ENCODE measurements around the gene RAB13.

Gene RAB13

DNA sequence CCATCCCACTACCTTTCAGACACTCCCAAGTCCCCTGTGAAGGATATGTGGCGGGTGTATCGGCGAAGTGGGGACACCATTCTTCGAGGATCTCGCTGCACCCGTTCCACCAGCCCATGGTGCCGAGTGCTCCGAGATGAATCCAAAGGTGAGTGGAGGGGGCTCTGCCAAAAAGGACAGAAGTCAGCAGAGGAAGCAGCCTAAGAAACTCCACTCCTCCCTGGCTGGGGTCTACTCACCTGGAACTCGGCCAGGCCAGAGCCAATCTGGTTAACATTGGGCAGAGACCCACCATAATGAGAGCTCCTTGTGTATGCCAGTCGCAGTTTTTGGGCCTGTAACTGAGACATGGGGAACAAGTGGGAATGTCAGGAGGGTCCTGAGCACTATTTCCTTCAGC, 31.3 kb downstream of the RAB13 start:
- DNase-seq: no peak

DNA sequence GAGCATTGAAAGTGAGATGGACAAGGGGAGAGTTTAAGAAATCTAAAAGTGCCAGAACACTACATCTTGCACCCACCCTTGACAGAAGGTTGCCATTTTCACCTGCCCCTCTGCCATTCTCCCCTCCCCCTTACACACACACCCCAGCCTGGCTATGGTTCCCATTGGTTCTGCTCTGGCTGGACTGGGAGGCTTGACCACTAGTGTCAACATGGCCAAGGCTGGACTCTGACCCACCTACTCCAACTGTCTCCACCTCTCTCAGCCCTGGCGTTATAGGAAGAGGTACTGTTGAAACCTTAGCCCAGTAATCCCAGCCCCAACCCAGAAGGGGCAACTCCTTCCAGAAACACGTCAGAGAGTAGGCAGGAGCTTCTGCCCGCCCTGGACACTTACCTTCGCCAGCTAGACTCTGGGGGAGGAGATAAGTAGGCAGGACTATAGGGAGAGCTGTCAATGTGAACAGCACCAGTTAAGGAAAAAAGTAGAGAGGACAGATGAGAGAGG, 32.2 kb downstream of the RAB13 start:
- no peak for DNase-seq

DNA sequence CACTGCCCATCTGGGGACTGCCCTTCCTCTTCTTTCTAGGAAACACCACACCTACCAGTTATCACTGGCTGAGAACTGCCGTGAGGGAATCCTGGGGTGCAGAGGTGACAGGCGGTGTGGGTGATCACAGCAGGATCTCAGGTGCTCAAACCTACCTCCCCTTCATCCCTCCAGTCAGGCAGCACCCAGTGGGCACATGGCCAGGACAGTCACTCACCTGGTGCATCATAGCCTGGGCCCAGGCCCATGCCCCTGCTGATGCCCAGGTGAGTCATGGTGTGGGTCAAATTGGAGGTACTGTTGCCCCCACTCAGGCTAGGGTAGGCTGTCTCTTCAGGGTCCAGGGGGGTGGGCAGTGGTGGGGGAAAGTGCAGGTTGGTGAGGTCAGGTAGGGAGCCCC, 34.3 kb downstream of the RAB13 start:
- DNase-seq: no peak

DNA sequence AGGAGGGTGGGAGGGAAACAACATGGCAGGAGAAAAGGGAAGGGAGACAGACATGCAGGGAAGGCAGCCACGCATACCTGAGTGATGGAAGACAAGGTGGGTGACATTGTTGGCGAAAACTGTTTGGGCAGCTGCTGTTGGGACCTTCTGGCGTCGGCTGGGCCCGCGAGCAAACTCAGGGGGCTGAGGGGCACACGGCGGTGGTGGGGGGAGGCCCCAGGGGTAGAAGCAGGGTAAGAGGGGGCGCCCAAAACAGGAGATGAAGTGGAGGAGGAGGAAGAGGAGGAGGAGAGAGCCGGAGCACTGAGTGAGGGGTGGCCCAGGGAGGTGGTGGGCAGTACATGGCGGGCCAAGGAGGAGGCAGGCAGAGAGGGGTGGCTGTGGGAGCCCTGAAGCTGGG, 35.0 kb downstream of the RAB13 start:
- DNase-seq: no peak

DNA sequence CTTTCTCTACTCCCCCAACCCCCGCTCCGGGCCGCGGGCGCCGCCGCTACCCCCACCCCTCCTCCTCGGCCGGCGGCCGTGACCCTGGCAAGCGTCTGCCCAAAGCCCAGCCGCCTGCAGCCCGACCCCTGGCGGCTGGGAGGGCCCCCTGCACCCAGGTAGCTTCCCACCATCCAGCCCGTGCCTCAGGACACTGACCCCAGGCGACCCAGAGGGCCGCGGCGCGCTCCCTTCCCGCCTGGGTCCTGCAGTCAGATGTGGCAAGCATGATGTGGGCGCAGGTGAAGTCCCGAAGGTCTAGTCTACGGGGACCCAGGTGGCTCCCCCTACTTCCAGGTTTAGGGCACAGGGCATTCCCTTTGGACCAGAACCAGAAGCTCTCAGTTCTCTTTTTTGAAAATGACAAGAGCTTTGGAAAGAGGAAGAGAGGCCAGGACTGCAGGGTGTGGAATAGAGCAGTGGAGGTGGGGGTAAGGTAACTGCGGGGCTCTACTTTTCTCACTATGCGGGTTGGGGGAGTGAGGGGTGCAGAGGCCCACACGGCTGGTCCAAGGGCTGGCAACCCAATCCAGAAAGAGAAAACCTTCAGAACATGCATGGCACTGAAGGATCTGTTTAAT, 39.4 kb downstream of the RAB13 start, which contains the start of gene DENND4B:
TSS of gene DENND4B (minus strand) at position 97 of the 620 bp plus-strand sequence. CDS start 2,344 bp downstream, outside the sequence.
- peak; percentile 90 for DNase-seq

GRCh38 chr1:153945795-153946621, 40.1 kb downstream of the RAB13 start:
- DNase-seq: peak; percentile 98

GRCh38 chr1:153945131-153945794, 40.9 kb downstream of the RAB13 start:
- DNase-seq: peak; percentile 88

DNA sequence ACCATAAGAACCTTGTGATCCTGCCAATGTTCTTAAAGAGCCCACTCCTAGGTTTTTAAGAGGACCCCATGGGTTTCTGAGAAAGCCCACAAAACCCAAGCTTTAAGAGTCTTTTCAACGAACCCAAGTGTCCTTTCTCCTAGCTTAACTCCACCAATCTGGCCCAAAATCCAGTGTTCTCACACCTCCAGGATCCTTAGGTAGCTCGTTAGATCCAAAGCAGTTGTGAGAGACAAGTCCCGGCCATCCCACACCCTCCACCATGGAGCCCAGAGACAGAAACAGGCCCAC, 41.4 kb downstream of the RAB13 start:
- no peak for DNase-seq

- DNase-seq: peak; percentile 85
These were observed 41.9 kb downstream of the RAB13 start for GRCh38 chr1:153944005-153944826.

DNA sequence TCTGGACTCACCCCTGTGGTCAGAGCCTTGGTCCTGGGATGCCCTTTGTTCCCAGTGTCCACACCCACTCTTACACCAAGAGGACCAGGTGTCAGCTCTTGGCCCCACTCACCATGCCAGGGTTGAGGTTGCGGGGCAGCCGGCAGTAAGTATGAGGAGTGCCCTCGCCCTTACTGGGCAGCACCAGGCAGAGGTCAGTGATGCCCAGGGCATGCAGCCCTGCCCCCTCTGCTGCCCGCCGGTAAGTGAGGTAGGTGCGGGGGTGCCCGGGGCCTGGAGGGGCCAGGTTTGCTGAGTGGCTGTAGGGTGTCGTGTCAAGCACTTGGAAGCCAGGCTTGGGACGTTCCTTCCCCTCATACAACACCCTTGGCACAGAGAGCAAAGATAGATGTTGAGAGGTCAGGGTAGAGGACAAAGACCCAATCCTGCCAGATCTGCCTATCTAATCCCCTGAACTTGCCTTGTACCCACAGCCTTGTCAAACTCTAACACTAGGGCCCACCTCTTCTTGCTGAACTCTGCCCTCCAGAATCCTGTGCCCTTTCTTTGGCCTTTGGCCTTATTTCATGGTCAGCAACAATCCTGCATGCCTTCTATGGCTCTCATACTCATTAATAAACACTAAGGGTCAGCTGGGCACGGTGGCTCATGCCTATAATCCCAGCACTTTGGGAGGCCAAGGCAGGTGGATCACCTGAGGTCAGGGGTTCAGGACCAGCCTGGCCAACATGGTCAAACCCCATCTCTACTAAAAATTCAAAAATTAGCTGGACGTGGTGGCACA, 43.2 kb downstream of the RAB13 start:
- no peak for DNase-seq

- DNase-seq: no peak
These were observed 44.1 kb downstream of the RAB13 start for GRCh38 chr1:153941826-153942725.

DNA sequence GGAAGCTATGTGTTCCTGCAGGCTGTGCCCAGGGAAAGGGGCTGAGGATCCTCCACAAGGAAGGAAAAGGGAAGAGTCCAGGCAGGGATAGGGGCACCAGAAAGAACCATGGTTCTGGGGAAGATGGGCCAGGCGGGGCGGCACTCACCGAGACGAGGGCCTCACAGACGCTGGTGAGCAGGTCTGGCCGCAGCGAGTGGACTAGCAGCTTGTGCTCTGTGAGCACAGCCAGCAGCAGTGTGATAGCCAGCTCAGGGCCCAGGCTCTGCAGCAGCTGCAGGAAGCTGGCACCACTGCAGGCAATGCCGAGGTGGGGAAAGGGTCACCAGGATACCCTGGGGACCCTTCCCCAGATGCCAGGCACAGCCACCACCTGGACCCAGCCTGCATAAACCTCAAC, 45.4 kb downstream of the RAB13 start:
- DNase-seq: no peak

DNA sequence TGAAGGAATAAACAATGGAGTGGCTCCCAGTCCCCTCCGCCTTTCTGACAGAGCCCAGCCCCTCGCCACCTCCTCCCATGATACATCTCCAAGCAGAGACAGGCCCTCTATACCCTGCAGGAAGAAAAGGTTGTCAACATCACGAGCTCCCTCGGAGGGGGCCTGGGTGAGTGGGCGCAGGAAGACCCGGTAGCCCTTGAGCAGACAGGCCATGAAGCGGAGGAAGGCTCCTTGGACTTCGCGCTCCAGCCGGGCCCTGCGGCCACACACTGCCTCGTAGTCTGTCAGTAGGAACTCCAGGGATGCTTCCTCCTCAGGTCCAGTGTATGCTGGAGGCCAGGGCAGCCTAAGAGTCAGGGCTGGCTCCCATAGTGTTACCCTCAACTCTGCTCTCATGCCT, 46.7 kb downstream of the RAB13 start:
- DNase-seq: no peak

DNA sequence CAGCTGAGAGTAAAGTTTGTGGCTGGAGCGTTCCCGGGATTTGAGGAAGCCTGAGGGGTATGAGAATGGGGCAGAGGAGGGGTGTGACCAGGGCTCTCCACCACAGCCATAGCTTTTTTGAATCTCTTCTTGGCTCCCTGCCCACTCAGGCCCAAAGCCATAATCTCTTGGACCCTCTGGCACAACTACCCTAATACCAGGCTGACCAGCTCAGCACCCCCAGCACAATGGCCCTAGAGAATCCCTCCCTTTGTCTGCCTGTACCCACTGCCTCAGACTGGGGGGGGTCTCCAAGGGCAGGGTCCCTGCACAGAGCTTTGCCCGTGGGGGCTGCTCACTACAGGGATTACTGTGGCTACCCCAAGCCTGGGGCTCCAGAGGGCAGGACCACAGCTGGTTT, 47.1 kb downstream of the RAB13 start:
- no peak for DNase-seq

DNA sequence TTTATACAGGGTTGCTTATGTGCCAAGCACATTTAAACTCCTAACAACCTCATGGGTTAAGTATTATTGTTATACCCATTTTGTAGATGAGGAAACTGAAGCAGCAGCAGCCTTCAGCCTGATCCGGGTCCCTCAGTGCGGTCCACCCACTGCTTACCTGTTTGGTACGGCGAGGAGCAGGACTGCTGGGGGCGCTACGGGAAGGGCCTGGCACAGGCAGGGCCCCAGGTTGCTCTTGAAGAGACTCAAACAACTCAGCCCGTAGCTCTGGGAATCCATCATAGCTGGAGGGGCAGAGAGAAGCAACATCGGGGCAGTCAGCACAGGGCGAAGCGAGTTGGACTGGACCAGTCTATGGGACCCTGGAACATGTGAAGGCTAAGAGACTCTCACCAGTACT, 48.8 kb downstream of the RAB13 start:
- no peak for DNase-seq

DNA sequence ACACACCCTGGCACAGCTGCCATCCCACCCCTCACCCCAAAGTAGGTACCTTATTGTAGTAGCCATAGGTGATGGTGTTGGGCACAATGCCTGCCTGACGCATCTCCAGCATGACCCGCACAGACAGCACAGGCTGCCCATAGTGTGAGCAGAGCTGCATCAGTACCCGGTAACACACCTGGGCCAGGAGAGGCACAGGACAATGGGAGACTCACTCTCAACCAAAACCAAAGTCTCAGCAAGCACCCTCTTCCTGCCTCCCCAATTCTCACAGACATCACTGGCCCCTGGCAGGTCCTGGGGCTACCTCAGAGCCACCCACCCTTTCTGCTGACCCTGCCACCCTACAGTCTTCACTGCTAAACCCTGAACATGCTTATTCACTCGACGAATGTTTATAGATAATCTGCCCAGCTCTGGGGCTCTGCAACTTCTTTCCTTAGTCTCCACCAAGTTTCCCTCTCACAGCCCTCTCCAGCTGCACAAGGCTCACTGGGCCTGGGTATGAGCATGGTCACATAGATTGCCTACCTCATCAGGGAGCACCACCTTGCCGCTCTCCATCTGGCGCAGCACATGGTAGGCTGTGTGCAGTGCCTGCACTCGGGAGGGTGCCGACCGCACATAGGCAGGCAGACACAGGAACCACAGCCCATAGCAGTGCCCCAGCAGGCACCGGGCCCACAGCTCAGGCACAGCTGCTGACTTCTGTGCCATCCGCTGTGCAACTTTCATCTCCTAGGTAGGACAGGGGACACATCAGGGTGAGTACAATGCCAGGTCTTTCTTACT, 49.9 kb downstream of the RAB13 start:
- no peak for DNase-seq

- DNase-seq: no peak
These were observed 51.4 kb downstream of the RAB13 start for GRCh38 chr1:153934746-153935145.

- no peak for DNase-seq
These were observed 52.2 kb downstream of the RAB13 start for GRCh38 chr1:153933955-153934354.

GRCh38 chr1:153933430-153933829, 52.7 kb downstream of the RAB13 start:
- no peak for DNase-seq

All from suppressor macrophage treated with lipopolysaccharide for 4 hours (primary cell).